ENCODE results near the gene PODNL1.

DNA sequence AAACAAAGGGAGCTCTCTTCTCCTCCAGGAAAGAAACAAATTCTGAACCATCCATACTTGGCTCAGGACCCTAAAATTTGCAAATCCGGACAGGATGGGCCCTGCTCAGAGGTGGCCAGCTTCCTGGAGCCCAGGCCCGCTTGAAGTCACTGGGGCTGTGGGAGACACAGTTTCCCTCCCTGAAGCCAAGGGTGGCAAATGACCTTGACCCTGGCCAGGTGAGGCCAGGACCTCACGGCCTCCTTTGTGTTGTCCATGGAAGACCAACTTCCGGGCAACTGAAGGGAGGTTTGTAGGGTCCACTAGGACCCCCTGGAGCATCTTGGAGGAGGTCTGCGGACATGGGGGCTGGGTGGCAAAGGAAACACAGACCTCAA is 55.8 kb downstream of the PODNL1 start:
- TF ChIP-seq POLR2A (IDR thresholded peaks at IDR 0.05): no peak
- TF ChIP-seq, protein P1, sequence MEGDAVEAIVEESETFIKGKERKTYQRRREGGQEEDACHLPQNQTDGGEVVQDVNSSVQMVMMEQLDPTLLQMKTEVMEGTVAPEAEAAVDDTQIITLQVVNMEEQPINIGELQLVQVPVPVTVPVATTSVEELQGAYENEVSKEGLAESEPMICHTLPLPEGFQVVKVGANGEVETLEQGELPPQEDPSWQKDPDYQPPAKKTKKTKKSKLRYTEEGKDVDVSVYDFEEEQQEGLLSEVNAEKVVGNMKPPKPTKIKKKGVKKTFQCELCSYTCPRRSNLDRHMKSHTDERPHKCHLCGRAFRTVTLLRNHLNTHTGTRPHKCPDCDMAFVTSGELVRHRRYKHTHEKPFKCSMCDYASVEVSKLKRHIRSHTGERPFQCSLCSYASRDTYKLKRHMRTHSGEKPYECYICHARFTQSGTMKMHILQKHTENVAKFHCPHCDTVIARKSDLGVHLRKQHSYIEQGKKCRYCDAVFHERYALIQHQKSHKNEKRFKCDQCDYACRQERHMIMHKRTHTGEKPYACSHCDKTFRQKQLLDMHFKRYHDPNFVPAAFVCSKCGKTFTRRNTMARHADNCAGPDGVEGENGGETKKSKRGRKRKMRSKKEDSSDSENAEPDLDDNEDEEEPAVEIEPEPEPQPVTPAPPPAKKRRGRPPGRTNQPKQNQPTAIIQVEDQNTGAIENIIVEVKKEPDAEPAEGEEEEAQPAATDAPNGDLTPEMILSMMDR (IDR thresholded peaks at IDR 0.05): no peak
